HL-60 (cell line): ENCODE measurements around the gene ZDBF2.

ENCODE experiments used
- CTCF ChIP-seq: IDR thresholded peaks from one replicate; pipeline ENCODE4 v1.5.1; 2011; ENCODE audit warnings: low read length, control low read depth, inconsistent platforms; ENCODE audit not compliant: insufficient read depth
- GABPA ChIP-seq: IDR thresholded peaks from 2 replicates; pipeline ENCODE4 v1.6.1; 2012; ENCODE audit warnings: low read depth

- TF ChIP-seq CTCF (no peak), GABPA (no peak)
Observed at GRCh38 chr2:206232287-206233035, 42.0 kb upstream of the ZDBF2 start.
